HepG2 (cell line): ENCODE results near the gene TSSK3. TPM values are rescaled to one million over a fixed set of nuclear protein-coding genes. Genes with fewer than 3 reads are reported as not detected.
A peak's percentile ranks its signal among the peaks of the same experiment; 100 is the strongest.

ENCODE experiments used
- CENPT ChIP-seq: sonication (generic); formaldehyde crosslinking; IDR thresholded peaks from 2 replicates; pipeline ENCODE4 v1.8.0; 2022; ENCODE audit warnings: low read depth, mild to moderate bottlenecking, moderate library complexity, missing genetic modification reagents
- E2F5 ChIP-seq: sonication (generic); formaldehyde crosslinking; conservative IDR thresholded peaks from 2 replicates; pipeline ENCODE4 v1.4.0; 2020; ENCODE audit warnings: missing genetic modification reagents
- HOXA7 ChIP-seq: sonication (generic); formaldehyde crosslinking; IDR thresholded peaks from 2 replicates; pipeline ENCODE4 v1.8.1; 2022; ENCODE audit warnings: mild to moderate bottlenecking, missing genetic modification reagents, moderate library complexity
- KLF15 ChIP-seq: sonication (generic); formaldehyde crosslinking; IDR thresholded peaks from 2 replicates; pipeline ENCODE4 v1.8.1; 2023; ENCODE audit warnings: borderline replicate concordance, mild to moderate bottlenecking, inconsistent platforms, missing genetic modification reagents, mixed read lengths
- MAFF ChIP-seq: IDR thresholded peaks from 2 replicates; pipeline ENCODE4 v1.6.1; 2011; ENCODE audit warnings: low read depth, low read length, improper control_type of control experiment
- MED13 ChIP-seq: sonication (generic); formaldehyde crosslinking; IDR thresholded peaks from 2 replicates; pipeline ENCODE4 v1.5.0; 2020; ENCODE audit warnings: missing genetic modification reagents
- POLR2AphosphoS5 ChIP-seq: IDR thresholded peaks from 2 replicates; pipeline ENCODE4 v1.6.1; 2012; ENCODE audit warnings: low read depth, low read length
- PPARG ChIP-seq: conservative IDR thresholded peaks from 2 replicates; pipeline ENCODE4 v1.6.1; 2016; ENCODE audit warnings: missing biosample characterization, missing genetic modification reagents
- SKI ChIP-seq: fragments of 450-650 bp; IDR thresholded peaks from one replicate; pipeline ENCODE4 v1.6.1; 2018; ENCODE audit warnings: mild to moderate bottlenecking; ENCODE audit not compliant: partially characterized antibody
- SOX6 ChIP-seq, 2 experiments: fragments of 450-650 bp in 1 of 2; sonication (generic) in 1 of 2; formaldehyde crosslinking in 1 of 2; IDR thresholded peaks; 2 replicates each; pipeline versions ENCODE4 v1.4.0 to v1.6.1; 2017 to 2020; ENCODE audit warnings: antibody characterized with exemption in 1 of 2, mild to moderate bottlenecking in 1 of 2, missing genetic modification reagents in 1 of 2
- STAT6 ChIP-seq: sonication (generic); formaldehyde crosslinking; IDR thresholded peaks from 2 replicates; pipeline ENCODE4 v1.4.0; 2020; ENCODE audit warnings: missing genetic modification reagents, mild to moderate bottlenecking, borderline replicate concordance
- TEF ChIP-seq: sonication (generic); formaldehyde crosslinking; IDR thresholded peaks from 2 replicates; pipeline ENCODE4 v1.5.0; 2020; ENCODE audit warnings: missing genetic modification reagents
- TIGD3 ChIP-seq: sonication (generic); formaldehyde crosslinking; IDR thresholded peaks from 2 replicates; pipeline ENCODE4 v1.5.1; 2020; ENCODE audit warnings: mild to moderate bottlenecking, missing genetic modification reagents, borderline replicate concordance
- ZBTB8A ChIP-seq: sonication (generic); formaldehyde crosslinking; IDR thresholded peaks from 2 replicates; pipeline ENCODE4 v1.4.0; 2020; ENCODE audit warnings: mild to moderate bottlenecking, low read depth, missing genetic modification reagents, borderline replicate concordance
- ZNF333 ChIP-seq: sonication (generic); formaldehyde crosslinking; IDR thresholded peaks from 2 replicates; pipeline ENCODE4 v1.4.0; 2020; ENCODE audit warnings: mild to moderate bottlenecking, missing genetic modification reagents, borderline replicate concordance
- ZNF503 ChIP-seq: sonication (generic); formaldehyde crosslinking; IDR thresholded peaks from 2 replicates; pipeline ENCODE4 v1.4.0; 2020; ENCODE audit warnings: missing genetic modification reagents
- ZNF543 ChIP-seq: sonication (generic); formaldehyde crosslinking; IDR thresholded peaks from 2 replicates; pipeline ENCODE4 v1.4.0; 2020; ENCODE audit warnings: mild to moderate bottlenecking, missing genetic modification reagents
- ZNF598 ChIP-seq: sonication (generic); formaldehyde crosslinking; IDR thresholded peaks from 2 replicates; pipeline ENCODE4 v1.5.1; 2020; ENCODE audit warnings: mild to moderate bottlenecking, missing genetic modification reagents, borderline replicate concordance
- ZNF652 ChIP-seq: IDR thresholded peaks from 2 replicates; pipeline ENCODE4 v1.6.1; 2016; ENCODE audit warnings: low read depth, borderline replicate concordance
- polyA plus RNA-seq, 8 experiments: library from polyadenylated mRNA; depleted of rRNA in 3 of 8; stranded (reverse) in 7 of 8; unstranded in 1 of 8; fragments of >200 nt; fragmentation: Illumina TruSeq in 4 of 8; extraction: Trizol in 4 of 8; gene quantifications; 2 replicates each; pipeline versions ENCODE4 v1.2.1 to v1.2.3, GENCODE V29; 2011 to 2016; ENCODE audit warnings: low read depth in 4 of 8, missing spikeins in 1 of 8, mixed read lengths in 1 of 8; ENCODE audit not compliant: insufficient read depth in 1 of 8
- total RNA-seq, 5 experiments: library from RNA; depleted of rRNA; stranded (reverse); fragments of >200 nt; fragmentation: Illumina TruSeq; extraction: Trizol; gene quantifications; 2 replicates each; pipeline ENCODE4 v1.2.3, GENCODE V29; 2016; ENCODE audit warnings: low read depth in 1 of 5

Gene TSSK3
- total and polyA plus RNA-seq, 2 of the 13 experiments (the other 11 are each of a cell fraction or from before 2014, with no cell fraction given): 1.0 to 1.1 TPM

- TF ChIP-seq KLF15 (peak; percentile 78; the same call in 1 of the 2 replicates), E2F5 (CRISPR knock-in tag) (0 out of 2 replicates have a peak, but pooled peaks have one; percentile 58), PPARG (CRISPR knock-in tag) (0 out of 2 replicates have a peak, but pooled peaks have one; percentile 46), SOX6 (IDR thresholded peaks at IDR 0.05) (no peak), SOX6 (CRISPR knock-in tag; IDR thresholded peaks at IDR 0.05) (0 out of 2 replicates have a peak, but pooled peaks have one; percentile 33), ZBTB8A (CRISPR knock-in tag) (no peak), HOXA7 (0 out of 2 replicates have a peak, but pooled peaks have one; percentile 9), ZNF652 (0 out of 2 replicates have a peak, but pooled peaks have one; percentile 44), MAFF (no peak), CENPT (CRISPR knock-in tag) (0 out of 2 replicates have a peak, but pooled peaks have one; percentile 41), ZNF543 (no peak), TIGD3 (CRISPR knock-in tag) (peak; percentile 81; the same call in 1 of the 2 replicates), ZNF598 (CRISPR knock-in tag) (no peak), ZNF333 (no peak), MED13 (CRISPR knock-in tag) (no peak), POLR2AphosphoS5 (0 out of 2 replicates have a peak, but pooled peaks have one; percentile 35), STAT6 (CRISPR knock-in tag) (no peak), SKI (no peak), TEF (CRISPR knock-in tag) (0 out of 2 replicates have a peak, but pooled peaks have one; percentile 46), ZNF503 (CRISPR knock-in tag) (no peak)
Observed at GRCh38 chr1:32350785-32351398, 11.4 kb upstream of the TSSK3 start (continued).
